GM19395 (cell line): ENCODE measurements around the gene MSMB.

ENCODE experiments used
- ATAC-seq: cut with Tn5 transposase; IDR thresholded peaks from one replicate; pipeline ENCODE4 v1.9.1; 2021; ENCODE audit warnings: mild to moderate bottlenecking, moderate library complexity; ENCODE audit not compliant: unreplicated experiment

MSMB gene

GRCh38 chr10:46035923-46036849, 9.9 kb downstream of the MSMB start:
- no peak for ATAC-seq

- ATAC-seq, result no peak
Observed at GRCh38 chr10:46033602-46034011, 12.5 kb downstream of the MSMB start.

- no peak for ATAC-seq
Observed at GRCh38 chr10:46031648-46032532, 14.2 kb downstream of the MSMB start.

GRCh38 chr10:46030091-46030937, 15.8 kb downstream of the MSMB start, which contains the start of gene NCOA4:
TSS of gene NCOA4 (minus strand) at chr10:46030623. CDS start at chr10:46016680, 13,943 bp downstream.
- ATAC-seq, result peak; percentile 98

GRCh38 chr10:46029461-46030030, 16.5 kb downstream of the MSMB start:
- no peak for ATAC-seq

- peak; percentile 32 for ATAC-seq
Observed at GRCh38 chr10:46028584-46029460, 17.2 kb downstream of the MSMB start.

- ATAC-seq, result no peak
Observed at GRCh38 chr10:46026106-46026505, 20.0 kb downstream of the MSMB start.

- no peak for ATAC-seq
Observed at GRCh38 chr10:46025406-46025805, 20.7 kb downstream of the MSMB start.

- no peak for ATAC-seq
Observed at GRCh38 chr10:46024948-46025347, 21.1 kb downstream of the MSMB start.

- ATAC-seq, result peak; percentile 87
Observed at GRCh38 chr10:46022978-46023702, 22.9 kb downstream of the MSMB start.

- ATAC-seq, result no peak
Observed at GRCh38 chr10:46020344-46020657, 25.8 kb downstream of the MSMB start.

- ATAC-seq, result no peak
Observed at GRCh38 chr10:46019569-46020343, 26.3 kb downstream of the MSMB start.

GRCh38 chr10:46019177-46019528, 26.9 kb downstream of the MSMB start:
- no peak for ATAC-seq

GRCh38 chr10:46018453-46019176, 27.5 kb downstream of the MSMB start:
- no peak for ATAC-seq

GRCh38 chr10:46017733-46018132, 28.3 kb downstream of the MSMB start:
- no peak for ATAC-seq

- no peak for ATAC-seq
Observed at GRCh38 chr10:46016811-46017210, 29.3 kb downstream of the MSMB start.

GRCh38 chr10:46016190-46016589, 29.9 kb downstream of the MSMB start:
- no peak for ATAC-seq
